M059J (cell line): ENCODE measurements around the gene NUDT9. TPM values are rescaled to one million over a fixed set of nuclear protein-coding genes. Genes with fewer than 3 reads are reported as not detected.
"Not testable (repeated sequence)": the region's sequence is repeated elsewhere in the genome, so short reads cannot be mapped to it uniquely, and the experiment has no call there.

Experiments
- DNase-seq: peaks from one replicate; pipeline ENCODE4 v3.0.0-alpha.2; 2012; ENCODE audit warnings: low read depth
- total RNA-seq: library from RNA; depleted of rRNA; stranded (reverse); fragments of >200 nt; shearing (Covaris generic); gene quantifications from 2 replicates; pipeline ENCODE4 v1.2.3, GENCODE V29; 2014

The NUDT9 gene
- total RNA-seq, 1 experiment from 2014 or later: 10.6 TPM

DNA sequence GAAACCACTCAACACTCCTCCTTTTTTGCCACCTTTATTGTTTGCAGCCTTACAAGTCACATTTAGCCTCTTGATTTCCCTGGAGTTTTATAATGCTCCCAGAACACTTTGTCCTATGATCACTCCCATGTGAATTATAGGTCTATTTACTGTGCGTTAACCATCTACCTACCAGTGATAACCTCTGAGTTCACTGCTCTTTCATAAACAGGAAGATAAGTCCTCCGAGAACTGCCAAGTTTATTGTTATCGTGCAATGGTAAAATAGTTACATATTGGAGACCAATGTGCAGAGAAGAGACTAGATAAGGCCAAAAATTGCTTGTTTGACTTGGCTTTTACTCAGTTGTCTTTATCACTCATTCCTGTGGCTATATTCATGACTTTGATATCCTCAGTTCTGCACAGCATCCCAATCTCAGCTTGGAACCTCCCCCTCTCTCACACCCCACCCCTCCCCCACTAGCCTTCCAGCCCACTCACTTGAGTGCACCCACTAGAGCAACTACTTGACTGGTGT, 12.9 kb upstream of the NUDT9 start:
- no peak for DNase-seq

GRCh38 chr4:87410157-87410556, 12.2 kb upstream of the NUDT9 start:
- no peak for DNase-seq

DNA sequence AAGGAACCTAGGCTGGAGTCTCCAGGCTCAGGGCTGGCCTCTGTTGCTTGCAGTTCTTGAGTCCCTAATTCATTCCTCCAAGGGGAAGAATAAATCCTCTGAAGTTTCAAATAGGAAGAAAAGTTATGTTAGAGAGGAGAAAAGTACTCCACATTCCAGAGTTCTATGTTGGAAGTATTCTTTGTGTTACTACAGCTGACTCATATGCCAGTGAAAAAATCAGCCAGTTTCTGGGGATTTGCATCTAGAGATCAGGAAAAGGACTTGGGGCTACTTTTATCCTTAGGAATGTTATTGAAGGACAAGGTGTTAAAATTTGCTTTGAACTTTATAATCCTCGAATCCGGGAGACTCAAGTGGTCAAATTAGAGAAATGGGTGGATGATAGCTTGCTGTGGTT, 11.7 kb upstream of the NUDT9 start:
- no peak for DNase-seq

- no peak for DNase-seq
Measured at GRCh38 chr4:87414816-87415215, 7.6 kb upstream of the NUDT9 start.

- DNase-seq: no peak
Measured at GRCh38 chr4:87416965-87417364, 5.4 kb upstream of the NUDT9 start.

- DNase-seq: not testable (repeated sequence)
Measured at GRCh38 chr4:87418410-87418809, 4.0 kb upstream of the NUDT9 start.

- DNase-seq: peak; percentile 20
Measured at GRCh38 chr4:87419578-87420249, 2.7 kb upstream of the NUDT9 start.

- no peak for DNase-seq
Measured at GRCh38 chr4:87420276-87420830, 2.0 kb upstream of the NUDT9 start.

- peak; percentile 33 for DNase-seq
Measured at GRCh38 chr4:87423317-87424098, 1.1 kb downstream of the NUDT9 start.

DNA sequence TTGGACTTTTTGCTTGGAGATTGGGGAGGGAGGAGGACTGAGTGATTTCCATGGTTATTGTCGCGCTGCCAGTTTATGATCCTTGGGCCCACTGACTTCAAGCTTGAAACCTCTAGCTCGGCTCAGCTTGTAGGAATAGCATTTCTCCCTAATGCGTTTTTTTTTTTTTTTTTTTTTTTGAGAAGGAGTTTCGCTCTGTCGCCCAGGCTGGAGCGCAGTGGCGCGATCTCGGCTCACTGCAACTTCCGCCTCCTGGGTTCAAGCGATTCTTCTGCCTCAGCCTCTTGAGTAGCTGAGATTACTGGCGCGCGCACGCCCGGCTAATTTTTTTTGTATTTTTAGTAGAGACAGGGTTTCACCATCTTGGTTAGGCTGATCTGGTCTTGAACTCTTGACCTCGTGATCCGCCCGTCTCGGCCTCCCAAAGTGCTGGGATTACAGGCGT, 1.7 kb downstream of the NUDT9 start:
- DNase-seq: peak; percentile 14

DNA sequence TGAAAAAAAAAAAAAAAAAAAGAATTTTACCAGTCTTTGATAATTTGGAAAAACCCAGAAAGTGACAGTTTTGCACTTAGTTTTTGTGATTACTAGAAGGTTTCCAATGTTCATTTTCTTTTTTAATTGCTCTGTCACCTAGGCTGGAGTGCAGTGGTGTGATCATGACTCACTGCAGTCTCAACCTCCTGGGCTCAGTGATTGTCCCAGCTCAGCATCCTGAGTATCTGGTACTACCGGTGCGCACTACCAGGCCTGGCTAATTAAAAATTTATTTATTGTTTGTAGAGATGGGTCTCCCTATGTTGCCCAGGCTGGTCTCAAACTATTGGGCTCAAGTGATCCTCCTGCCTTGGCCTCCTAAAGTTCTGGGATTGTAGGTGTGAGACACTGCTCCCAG, 3.3 kb downstream of the NUDT9 start:
- DNase-seq: peak; percentile 34

- no peak for DNase-seq
Measured at GRCh38 chr4:87426865-87427517, 4.6 kb downstream of the NUDT9 start.

DNA sequence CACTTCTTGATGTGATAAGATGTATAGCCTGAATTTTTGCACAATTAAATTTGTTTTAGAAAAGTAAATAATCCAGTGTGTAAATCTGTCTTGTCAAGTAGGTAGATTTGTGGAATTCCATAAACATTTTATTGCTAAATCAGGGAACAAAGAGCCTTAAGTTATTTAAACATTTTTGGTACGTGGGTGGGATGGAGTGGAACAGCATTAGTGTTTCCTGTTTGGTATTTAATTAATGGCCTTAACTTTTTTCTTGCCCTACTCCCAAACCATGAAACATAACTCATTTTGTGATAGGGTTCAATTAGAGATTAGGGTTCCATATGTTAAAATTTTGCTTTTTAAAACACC, 5.1 kb downstream of the NUDT9 start:
- DNase-seq: no peak

DNA sequence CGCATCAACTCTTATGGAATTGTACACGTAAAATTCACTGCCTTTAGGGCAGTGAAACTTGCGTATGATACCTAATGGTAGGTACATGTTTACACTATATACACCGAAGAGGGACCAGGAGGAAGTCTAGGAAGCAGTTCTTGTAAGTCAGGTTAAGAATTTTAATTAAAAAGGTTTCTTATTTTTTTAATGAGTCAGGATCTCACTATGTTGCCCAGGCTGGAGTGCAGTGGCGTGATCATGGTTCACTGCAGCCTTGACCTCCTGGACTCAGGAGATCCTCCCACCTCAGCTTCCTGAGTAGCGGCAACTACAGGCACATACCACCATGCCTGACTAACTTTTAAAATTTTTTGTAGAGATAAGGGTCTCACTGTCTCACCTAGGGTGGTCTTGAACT, 6.6 kb downstream of the NUDT9 start:
- DNase-seq: no peak

DNA sequence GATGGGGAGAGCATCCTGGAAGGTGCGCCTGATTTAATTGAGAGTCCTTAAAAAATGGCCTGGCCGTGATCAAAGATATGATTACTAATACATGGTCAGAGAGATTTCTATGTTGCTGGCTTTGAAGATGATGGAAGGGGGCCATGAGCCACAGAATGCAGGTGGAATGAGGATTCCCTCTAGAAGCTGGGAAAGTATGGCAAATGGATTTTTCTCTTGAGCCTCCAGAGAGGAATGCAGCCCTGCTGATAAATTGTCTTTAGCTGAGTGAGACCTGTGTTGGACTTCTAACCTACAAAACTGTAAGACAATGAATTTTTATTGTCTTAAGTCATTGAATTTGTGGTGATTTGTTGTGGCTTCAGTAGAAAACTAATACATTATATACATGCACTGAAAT, 7.7 kb downstream of the NUDT9 start:
- no peak for DNase-seq

GRCh38 chr4:87433342-87433741, 11.0 kb downstream of the NUDT9 start:
- DNase-seq: no peak

- peak; percentile 21 for DNase-seq
Measured at GRCh38 chr4:87442889-87443288, 20.5 kb downstream of the NUDT9 start.

- DNase-seq: no peak
Measured at GRCh38 chr4:87444741-87445140, 22.4 kb downstream of the NUDT9 start.

- DNase-seq: no peak
Measured at GRCh38 chr4:87445964-87446363, 23.6 kb downstream of the NUDT9 start.

- not testable (repeated sequence) for DNase-seq
Measured at GRCh38 chr4:87446375-87446774, 24.0 kb downstream of the NUDT9 start.

DNA sequence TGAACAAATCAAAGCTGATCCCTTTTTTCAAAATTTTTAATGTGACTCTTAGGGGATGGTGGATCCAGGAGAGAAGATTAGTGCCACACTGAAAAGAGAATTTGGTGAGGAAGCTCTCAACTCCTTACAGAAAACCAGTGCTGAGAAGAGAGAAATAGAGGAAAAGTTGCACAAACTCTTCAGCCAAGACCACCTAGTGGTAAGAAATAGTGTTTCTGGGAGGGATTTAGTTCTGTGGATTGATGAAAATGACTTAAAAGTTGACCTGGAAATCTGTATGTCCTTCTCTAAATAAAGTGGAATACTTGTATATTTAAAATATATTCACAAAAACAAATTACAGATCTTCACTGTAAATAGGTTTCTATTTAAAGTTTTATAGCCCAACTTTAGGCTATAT, 29.2 kb downstream of the NUDT9 start:
- DNase-seq: no peak

DNA sequence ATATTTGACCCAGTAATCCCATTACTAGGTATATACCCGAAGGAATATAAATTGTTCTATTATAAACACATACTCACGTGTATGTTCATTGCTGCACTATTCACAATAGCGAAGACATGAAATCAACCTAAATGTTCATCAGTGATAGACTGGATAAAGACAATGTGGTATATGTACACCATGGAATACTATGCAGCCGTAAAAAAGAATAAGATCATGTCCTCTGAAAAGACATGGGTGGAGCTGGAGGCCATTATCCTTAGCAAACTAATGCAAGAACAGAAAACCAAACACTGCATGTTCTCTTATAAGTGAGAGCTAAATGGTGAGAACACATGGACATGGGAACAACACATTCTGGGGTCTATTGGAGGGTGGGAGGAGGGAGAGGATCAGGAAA, 36.5 kb downstream of the NUDT9 start:
- no peak for DNase-seq
